GM23248 (cell line): ENCODE data around the gene SAMD4B. TPM values are rescaled to one million over a fixed set of nuclear protein-coding genes. Genes with fewer than 3 reads are reported as not detected.
A peak's percentile ranks its signal among the peaks of the same experiment; 100 is the strongest.
"Not testable (repeated sequence)": the region's sequence is repeated elsewhere in the genome, so short reads cannot be mapped to it uniquely, and the experiment has no call there.

ENCODE experiments used
- DNase-seq: peaks from one replicate; pipeline ENCODE4 v3.0.0-alpha.2; 2015
- H2AFZ ChIP-seq: fragments of 200-600 bp; sonication (generic); 2 replicates; pipeline ENCODE4 v1.6.1; 2016; ENCODE audit warnings: antibody characterized with exemption
- H3F3A ChIP-seq: fragments of 200-600 bp; sonication (generic); 2 replicates; pipeline ENCODE4 v1.6.1; 2016; ENCODE audit warnings: mild to moderate bottlenecking, antibody characterized with exemption, mixed run types; ENCODE audit not compliant: insufficient read depth
- H3K27ac ChIP-seq: fragments of 200-600 bp; sonication (generic); 2 replicates; pipeline ENCODE4 v1.5.1; 2016; ENCODE audit warnings: mild to moderate bottlenecking
- H3K27me3 ChIP-seq: fragments of 200-600 bp; sonication (generic); replicated peaks from 2 replicates; pipeline ENCODE4 v1.6.1; 2016; ENCODE audit warnings: mild to moderate bottlenecking; ENCODE audit not compliant: insufficient read depth
- H3K36me3 ChIP-seq: fragments of 200-600 bp; sonication (generic); 2 replicates; pipeline ENCODE4 v1.6.1; 2016; ENCODE audit warnings: low read depth, mild to moderate bottlenecking
- H3K4me1 ChIP-seq: fragments of 200-600 bp; sonication (generic); 2 replicates; pipeline ENCODE4 v1.6.1; 2016; ENCODE audit warnings: mild to moderate bottlenecking; ENCODE audit not compliant: insufficient read depth
- H3K4me2 ChIP-seq: fragments of 200-600 bp; sonication (generic); one replicate; pipeline ENCODE4 v1.6.1; 2016; ENCODE audit warnings: mild to moderate bottlenecking; ENCODE audit not compliant: unreplicated experiment
- H3K4me3 ChIP-seq: fragments of 200-600 bp; sonication (generic); 2 replicates; pipeline ENCODE4 v1.5.1; 2016; ENCODE audit warnings: mild to moderate bottlenecking
- H3K79me2 ChIP-seq: fragments of 200-600 bp; sonication (generic); 2 replicates; pipeline ENCODE4 v1.6.1; 2016; ENCODE audit warnings: mild to moderate bottlenecking; ENCODE audit not compliant: insufficient read depth
- H3K9ac ChIP-seq: fragments of 200-600 bp; sonication (generic); 2 replicates; pipeline ENCODE4 v1.6.1; 2016; ENCODE audit warnings: mild to moderate bottlenecking
- H3K9me2 ChIP-seq: fragments of 200-600 bp; sonication (generic); 2 replicates; pipeline ENCODE4 v1.6.1; 2016; ENCODE audit warnings: mixed run types, mild to moderate bottlenecking, moderate library complexity; ENCODE audit not compliant: insufficient read depth
- H3K9me3 ChIP-seq: fragments of 200-600 bp; sonication (generic); one replicate; pipeline ENCODE4 v1.6.1; 2017; ENCODE audit warnings: low read depth
- H4K20me1 ChIP-seq: fragments of 200-600 bp; sonication (generic); 2 replicates; pipeline ENCODE4 v1.6.0; 2016; ENCODE audit not compliant: insufficient read depth
- EZH2 ChIP-seq: fragments of 200-600 bp; sonication (generic); IDR thresholded peaks from 2 replicates; pipeline ENCODE4 v1.6.1; 2018; ENCODE audit warnings: antibody characterized with exemption, mild to moderate bottlenecking; ENCODE audit not compliant: insufficient read depth, poor library complexity, severe bottlenecking
- EZH2phosphoT487 ChIP-seq: fragments of 200-600 bp; sonication (generic); IDR thresholded peaks from 2 replicates; pipeline ENCODE4 v1.6.1; 2018; ENCODE audit warnings: antibody characterized with exemption, moderate library complexity, mild to moderate bottlenecking, low read depth; ENCODE audit not compliant: insufficient read depth
- WGBS, 2 experiments: methylation state at CpG; one replicate each; pipeline ENCODE4 v1.1.6; 2015 to 2017; ENCODE audit warnings: low lambda C conversion rate in 2 of 2, low coverage in 1 of 2; ENCODE audit errors: missing lambda C conversion rate in 2 of 2; 5-methylcytosine and 5-hydroxymethylcytosine counted together
- in situ Hi-C: fragments of 300-500 bp; cut with MboI; formaldehyde crosslinking; loops from 2 replicates; pipeline ENCODE4 v1.15.0; 2020
- polyA plus RNA-seq: library from polyadenylated mRNA; unstranded; fragments of >200 nt; fragmentation: Nextera tagmentation; extraction: Ambion mirVana; gene quantifications from 2 replicates; pipeline ENCODE4 v1.2.1, GENCODE V29; 2016
- total RNA-seq: library from RNA; depleted of rRNA; stranded (reverse); fragments of >200 nt; shearing (Covaris generic); gene quantifications from 2 replicates; pipeline ENCODE4 v1.2.3, GENCODE V29; 2014

Gene SAMD4B
- total and polyA plus RNA-seq, 2 experiments from 2014 or later: 66.7 to 71.9 TPM

DNA sequence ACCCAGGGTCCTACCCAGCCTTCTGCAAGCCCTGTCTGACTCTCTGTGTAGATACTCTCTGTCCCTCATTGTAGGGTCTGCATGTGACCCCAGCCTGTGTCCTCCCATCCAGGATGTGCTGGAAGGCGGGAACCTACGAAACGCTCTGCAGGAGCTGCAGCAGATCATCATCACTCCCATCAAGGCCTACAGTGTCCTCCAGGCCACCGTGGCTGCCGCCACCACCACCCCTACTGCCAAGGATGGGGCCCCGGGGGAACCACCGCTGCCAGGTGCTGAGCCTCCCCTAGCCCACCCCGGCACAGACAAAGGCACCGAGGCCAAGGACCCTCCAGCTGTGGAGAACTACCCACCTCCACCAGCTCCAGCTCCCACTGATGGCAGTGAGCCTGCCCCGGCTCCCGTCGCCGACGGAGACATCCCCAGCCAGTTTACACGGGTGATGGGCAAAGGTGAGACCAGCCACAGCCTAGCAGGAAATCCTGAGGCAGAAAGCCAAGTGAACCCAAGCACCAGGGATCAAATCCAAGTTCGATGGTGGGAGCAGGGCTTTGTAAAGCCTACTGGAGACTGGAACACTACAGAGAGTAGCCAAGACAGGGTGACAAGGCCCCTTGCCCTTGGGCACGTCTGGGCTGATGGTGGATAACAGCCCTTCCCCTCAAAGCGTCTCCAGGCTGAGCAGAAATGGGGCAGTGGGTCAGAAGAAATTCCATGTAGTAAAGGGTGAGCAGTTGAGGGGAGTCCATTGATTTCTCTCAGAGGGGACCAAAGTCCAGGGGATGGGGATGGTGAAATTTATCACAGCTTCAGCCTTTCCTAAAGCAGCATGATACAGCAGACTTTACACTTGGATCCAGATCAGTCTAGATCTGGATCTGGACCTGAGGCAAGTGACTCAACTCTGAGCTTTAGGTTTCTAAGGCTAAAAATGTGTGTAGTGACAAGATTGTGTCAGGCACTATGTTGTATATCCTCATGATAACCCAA lies 35.4 kb downstream of the SAMD4B start:
- WGBS, 2 experiments: 93 to 97% methylated on average over 18 of the region's 18 CpGs
- no peaks in the 10 kb centered on the region for H3K9me2 ChIP-seq
- no peak overlapping the region for H2AFZ ChIP-seq
- H3K9me3 ChIP-seq: no peaks in the 10 kb centered on the region
- no peak overlapping the region for H3K4me3 ChIP-seq
- H3K79me2 ChIP-seq: peaks cover 27% of the 10 kb centered on the region
- no peaks in the 10 kb centered on the region for H4K20me1 ChIP-seq
- peaks cover 26% of the 10 kb centered on the region for H3F3A ChIP-seq
- H3K4me1 ChIP-seq: peaks cover 11% of the 10 kb centered on the region
- no peak overlapping the region for H3K9ac ChIP-seq
- H3K27ac ChIP-seq: peak overlapping the region; percentile 42
- H3K36me3 ChIP-seq: peaks cover 47% of the 10 kb centered on the region
- in situ Hi-C loops: no loop called here
- H3K4me2 ChIP-seq: no peak overlapping the region
- DNase-seq: peak; percentile 50
- no peaks in the 10 kb centered on the region for H3K27me3 ChIP-seq
- no peak for TF ChIP-seq EZH2phosphoT487
- no peak for TF ChIP-seq EZH2

DNA sequence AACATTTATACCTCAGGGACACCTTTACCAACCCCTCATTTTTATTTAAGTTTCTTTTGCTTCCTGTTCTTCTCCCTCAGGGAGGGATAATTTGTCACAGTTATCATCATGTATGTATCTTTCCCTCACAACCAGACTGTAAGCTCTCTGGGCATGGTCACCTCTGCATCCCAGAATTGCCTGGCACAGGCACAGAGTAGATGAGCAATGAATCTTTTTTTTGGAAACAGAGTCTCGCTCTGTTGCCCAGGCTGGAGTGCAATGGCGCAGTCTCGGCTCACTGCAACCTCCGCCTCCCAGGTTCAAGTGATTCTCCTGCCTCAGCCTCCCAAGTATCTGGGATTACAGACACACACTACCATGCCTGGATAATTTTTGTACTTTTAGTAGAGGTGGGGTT lies 37.1 kb downstream of the SAMD4B start:
- H3K9me3 ChIP-seq, H2AFZ ChIP-seq, in situ Hi-C loops, H3K4me2 ChIP-seq, H3K27me3 ChIP-seq, H3K9ac ChIP-seq, H3K9me2 ChIP-seq, H3K4me3 ChIP-seq, H3K27ac ChIP-seq, H4K20me1 ChIP-seq, H3K4me1 ChIP-seq, DNase-seq: not testable (repeated sequence)
- peaks cover 12% of the 10 kb centered on the region; the same call in 1 of the 2 replicates for H3F3A ChIP-seq
- peaks cover 47% of the 10 kb centered on the region for H3K36me3 ChIP-seq
- 89 to 91% methylated on average over 4 of the region's 4 CpGs for WGBS, 2 experiments
- peaks cover 15% of the 10 kb centered on the region for H3K79me2 ChIP-seq

DNA sequence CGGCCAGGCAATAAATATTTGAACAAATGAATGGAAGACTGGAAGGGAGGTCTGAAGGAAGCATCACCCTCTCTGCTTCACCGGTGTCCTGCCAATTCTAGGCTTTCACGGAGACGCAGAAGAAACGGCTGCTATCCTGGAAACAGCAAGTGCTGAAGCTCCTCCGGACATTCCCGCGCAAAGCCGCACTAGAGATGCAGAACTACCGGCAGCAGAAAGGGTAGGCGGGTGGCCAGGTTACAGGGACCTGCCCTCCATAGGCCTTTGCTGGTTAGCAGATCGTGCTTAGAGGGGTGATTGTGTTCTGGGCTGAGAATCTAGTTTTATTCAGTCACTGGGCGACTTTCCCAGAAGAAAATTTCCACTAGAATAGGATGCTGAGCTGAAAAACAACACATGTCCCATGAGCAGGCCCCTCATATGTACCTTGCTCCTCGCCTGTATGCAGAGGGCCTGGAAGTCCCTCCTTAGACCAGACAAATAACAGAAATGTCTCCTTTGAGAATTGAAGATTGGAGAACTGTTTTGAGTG lies 37.7 kb downstream of the SAMD4B start:
- H3K9me3 ChIP-seq: no peaks in the 10 kb centered on the region
- H3K4me3 ChIP-seq: no peak overlapping the region
- no peak for TF ChIP-seq EZH2phosphoT487
- no peak for TF ChIP-seq EZH2
- 69 to 75% methylated on average over 14 of the region's 14 CpGs for WGBS, 2 experiments
- H3K36me3 ChIP-seq: peaks cover 47% of the 10 kb centered on the region
- peaks cover 10% of the 10 kb centered on the region for H3K79me2 ChIP-seq
- H3K4me1 ChIP-seq: no peaks in the 10 kb centered on the region
- H3K27ac ChIP-seq: no peak overlapping the region
- in situ Hi-C loops: no loop called here
- H2AFZ ChIP-seq: no peak overlapping the region
- H3K4me2 ChIP-seq: no peak overlapping the region
- no peak for DNase-seq
- no peaks in the 10 kb centered on the region for H3K27me3 ChIP-seq
- H4K20me1 ChIP-seq: no peaks in the 10 kb centered on the region
- peaks cover 12% of the 10 kb centered on the region; the same call in 1 of the 2 replicates for H3F3A ChIP-seq
- H3K9me2 ChIP-seq: no peaks in the 10 kb centered on the region
- H3K9ac ChIP-seq: no peak overlapping the region

DNA sequence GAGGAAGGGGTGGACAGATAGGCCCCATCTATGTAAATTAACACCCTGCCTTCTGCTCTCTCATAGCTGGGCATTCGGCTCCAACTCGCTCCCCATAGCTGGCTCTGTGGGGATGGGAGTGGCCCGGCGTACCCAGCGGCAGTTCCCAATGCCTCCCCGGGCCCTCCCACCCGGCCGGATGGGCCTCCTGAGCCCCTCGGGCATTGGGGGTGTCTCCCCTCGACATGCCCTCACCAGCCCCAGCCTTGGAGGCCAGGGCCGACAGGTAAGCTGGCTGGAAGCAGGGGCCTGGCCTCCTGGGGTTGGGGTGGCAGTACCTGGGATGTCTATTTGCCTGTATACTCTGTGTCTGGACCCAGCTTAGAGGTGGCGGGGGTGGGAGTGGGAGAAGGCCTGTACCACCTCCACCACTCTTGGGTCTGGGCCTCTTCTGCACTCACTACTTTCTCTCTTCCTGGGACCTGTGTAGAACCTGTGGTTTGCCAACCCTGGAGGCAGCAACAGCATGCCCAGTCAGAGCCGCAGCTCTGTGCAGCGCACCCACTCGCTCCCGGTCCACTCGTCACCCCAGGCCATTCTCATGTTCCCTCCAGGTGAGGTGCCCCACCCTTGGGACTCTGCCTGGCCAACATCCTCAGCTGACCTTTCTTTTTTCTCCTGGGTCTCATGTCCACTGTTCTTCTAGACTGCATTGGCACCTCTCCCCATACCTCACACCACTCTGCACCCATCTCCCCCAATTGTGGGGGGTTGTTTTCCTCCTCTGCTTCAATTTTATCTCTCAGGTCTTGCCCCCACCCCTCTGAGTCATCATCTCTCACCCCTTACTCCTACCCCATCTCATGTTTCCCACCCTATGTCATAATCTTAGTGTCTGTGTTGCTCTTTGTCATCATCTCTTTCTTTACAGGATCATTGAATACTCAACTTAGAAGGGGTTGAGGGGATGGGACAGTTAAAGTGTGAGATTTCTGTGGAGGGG lies 38.6 kb downstream of the SAMD4B start:
- no peak overlapping the region for H3K4me2 ChIP-seq

More for the DNA sequence above, 38.6 kb downstream of the SAMD4B start:
- Histone ChIP-seq H3K4me1 (no peaks in the 10 kb centered on the region), H3K9ac (no peak overlapping the region), H3K27ac (no peak overlapping the region), H3K9me2 (no peaks in the 10 kb centered on the region), H3K79me2 (peaks cover under 1% of the 10 kb centered on the region), H3K4me3 (no peak overlapping the region), H3K36me3 (peaks cover 47% of the 10 kb centered on the region), H4K20me1 (no peaks in the 10 kb centered on the region), H3K27me3 (no peaks in the 10 kb centered on the region), H2AFZ (no peak overlapping the region), H3F3A (peaks cover 12% of the 10 kb centered on the region; the same call in 1 of the 2 replicates), H3K9me3 (no peaks in the 10 kb centered on the region)
- in situ Hi-C loops: no loop called here
- TF ChIP-seq EZH2phosphoT487 (no peak), EZH2 (no peak)
- DNase-seq: no peak
- WGBS, 2 experiments: 86 to 95% methylated on average over 15 to 17 of the region's 17 CpGs
